Breast epithelium (tissue), 4 donors: Measurements from ENCODE around the gene ZRANB1. TPM values are rescaled to one million over a fixed set of nuclear protein-coding genes. Genes with fewer than 3 reads are reported as not detected.
A peak's percentile ranks its signal among the peaks of the same experiment; 100 is the strongest.

Source experiments
- DNase-seq, 2 donors: peaks; one replicate each; pipeline ENCODE4 v3.0.0-alpha.2; 2019; ENCODE audit warnings: low spot score in 2 of 2
- H3K27ac ChIP-seq, 2 donors: fragments of 200-600 bp; sonication (generic) in 1 of 2; one replicate each; pipeline ENCODE4 v1.5.1; 2016 to 2019; ENCODE audit warnings: mild to moderate bottlenecking in 1 of 2
- H3K27me3 ChIP-seq, 2 donors: fragments of 200-600 bp; sonication (generic) in 1 of 2; one replicate each; pipeline versions ENCODE4 v1.5.1 to v1.6.0; 2017 to 2019; ENCODE audit warnings: control low read depth in 1 of 2, mild to moderate bottlenecking in 1 of 2
- H3K36me3 ChIP-seq: fragments of 200-600 bp; one replicate; pipeline ENCODE4 v1.5.1; 2019
- H3K4me1 ChIP-seq, 2 donors: fragments of 200-600 bp; sonication (generic); one replicate each; pipeline ENCODE4 v1.5.1; 2016 to 2019; ENCODE audit warnings: control low read depth in 1 of 2
- H3K4me3 ChIP-seq, 3 donors: fragments of 200-600 bp; sonication (generic); 1 replicate in 2 of 3; 2 replicates in 1 of 3; pipeline ENCODE4 v1.5.1; 2016 to 2019; ENCODE audit warnings: mild to moderate bottlenecking in 3 of 3, moderate library complexity in 2 of 3
- H3K9me3 ChIP-seq, 2 donors: fragments of 200-600 bp; sonication (generic) in 1 of 2; one replicate each; pipeline ENCODE4 v1.5.1; 2016 to 2019; ENCODE audit warnings: control low read depth in 1 of 2
- POLR2A ChIP-seq: fragments of 450-650 bp; IDR thresholded peaks from one replicate; pipeline ENCODE4 v1.6.1; 2016; ENCODE audit warnings: antibody characterized with exemption, mild to moderate bottlenecking, moderate library complexity
- POLR2AphosphoS5 ChIP-seq, 3 donors: sonication (generic); formaldehyde crosslinking; IDR thresholded peaks; one replicate each; pipeline ENCODE4 v1.6.1; 2017; ENCODE audit warnings: antibody characterized with exemption in 3 of 3
- intact Hi-C: fragments of 100-400 bp; cut with DNase I; formaldehyde crosslinking; loops from one replicate; pipeline ENCODE4 v1.15.1; 2023; ENCODE audit warnings: low total_unique reads
- total RNA-seq, 3 donors: library from RNA; depleted of rRNA; stranded (reverse); fragments of >200 nt; gene quantifications; one replicate each; pipeline ENCODE4 v1.1.0, GENCODE V29; 2016
- TF ChIP-seq, protein P1 (sequence below), 3 donors: fragments of 450-650 bp; IDR thresholded peaks; one replicate each; pipeline ENCODE4 v1.5.1; 2016 to 2017; ENCODE audit warnings: antibody characterized with exemption in 3 of 3, mild to moderate bottlenecking in 3 of 3, moderate library complexity in 3 of 3

ZRANB1 gene
- total RNA-seq, 3 donors from 2014 or later: 32.4 to 37.4 (median 35.1) TPM

DNA sequence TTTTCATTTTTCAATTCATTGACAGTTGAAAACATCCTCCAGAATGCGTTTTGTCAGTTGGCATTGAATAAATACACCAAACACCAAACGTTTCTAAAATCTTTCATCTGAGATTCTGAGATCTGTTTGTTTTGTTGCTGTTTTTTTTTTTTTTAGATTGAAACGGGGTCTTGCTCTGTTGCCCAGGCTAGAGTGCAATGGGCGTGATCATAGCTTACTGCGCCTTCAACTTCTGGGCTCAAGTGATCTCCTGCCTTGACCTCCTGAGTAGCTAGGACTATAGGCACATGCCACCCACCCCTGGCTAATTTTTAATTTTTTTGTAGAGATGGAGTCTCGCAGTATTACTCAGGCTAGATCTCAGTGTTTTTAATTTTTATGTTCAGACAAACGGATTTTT, 30.7 kb downstream of the ZRANB1 start:
- Histone ChIP-seq H3K9me3 (no peaks in the 10 kb centered on the region), H3K4me1 (no peaks in the 10 kb centered on the region), H3K27me3 (no peaks in the 10 kb centered on the region), H3K36me3 (no peaks in the 10 kb centered on the region), H3K27ac (no peak overlapping the region), H3K4me3 (no peak overlapping the region)
- no peak for DNase-seq
- intact Hi-C loops: no loop called here
- TF ChIP-seq POLR2AphosphoS5 (IDR thresholded peaks at IDR 0.05) (no peak), POLR2A (no peak)
- TF ChIP-seq, protein P1, sequence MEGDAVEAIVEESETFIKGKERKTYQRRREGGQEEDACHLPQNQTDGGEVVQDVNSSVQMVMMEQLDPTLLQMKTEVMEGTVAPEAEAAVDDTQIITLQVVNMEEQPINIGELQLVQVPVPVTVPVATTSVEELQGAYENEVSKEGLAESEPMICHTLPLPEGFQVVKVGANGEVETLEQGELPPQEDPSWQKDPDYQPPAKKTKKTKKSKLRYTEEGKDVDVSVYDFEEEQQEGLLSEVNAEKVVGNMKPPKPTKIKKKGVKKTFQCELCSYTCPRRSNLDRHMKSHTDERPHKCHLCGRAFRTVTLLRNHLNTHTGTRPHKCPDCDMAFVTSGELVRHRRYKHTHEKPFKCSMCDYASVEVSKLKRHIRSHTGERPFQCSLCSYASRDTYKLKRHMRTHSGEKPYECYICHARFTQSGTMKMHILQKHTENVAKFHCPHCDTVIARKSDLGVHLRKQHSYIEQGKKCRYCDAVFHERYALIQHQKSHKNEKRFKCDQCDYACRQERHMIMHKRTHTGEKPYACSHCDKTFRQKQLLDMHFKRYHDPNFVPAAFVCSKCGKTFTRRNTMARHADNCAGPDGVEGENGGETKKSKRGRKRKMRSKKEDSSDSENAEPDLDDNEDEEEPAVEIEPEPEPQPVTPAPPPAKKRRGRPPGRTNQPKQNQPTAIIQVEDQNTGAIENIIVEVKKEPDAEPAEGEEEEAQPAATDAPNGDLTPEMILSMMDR (IDR thresholded peaks at IDR 0.05): no peak

DNA sequence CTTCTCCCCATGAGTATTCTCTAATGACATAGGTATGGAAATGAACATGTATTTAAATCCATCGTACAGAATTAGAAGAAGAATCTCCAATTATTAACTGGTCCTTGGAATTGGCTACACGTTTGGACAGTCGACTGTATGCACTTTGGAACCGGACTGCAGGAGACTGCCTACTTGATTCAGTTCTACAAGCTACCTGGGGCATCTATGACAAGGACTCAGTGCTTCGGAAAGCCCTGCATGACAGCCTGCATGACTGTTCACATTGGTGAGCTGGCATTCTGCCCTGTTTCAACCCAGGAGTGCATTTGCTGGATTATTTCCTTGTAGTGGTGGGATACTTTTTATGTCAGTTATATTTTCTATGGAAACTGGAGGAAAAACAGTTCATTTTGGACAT, 32.2 kb downstream of the ZRANB1 start:
- H3K27ac ChIP-seq: no peak overlapping the region
- H3K9me3 ChIP-seq: no peaks in the 10 kb centered on the region
- no peak overlapping the region for H3K4me3 ChIP-seq
- DNase-seq: no peak
- TF ChIP-seq, protein P1 (IDR thresholded peaks at IDR 0.05): no peak
- no peak for TF ChIP-seq POLR2AphosphoS5 (IDR thresholded peaks at IDR 0.05)
- no peak for TF ChIP-seq POLR2A
- no peaks in the 10 kb centered on the region for H3K36me3 ChIP-seq
- intact Hi-C loops: no loop called here
- H3K27me3 ChIP-seq: no peaks in the 10 kb centered on the region
- no peaks in the 10 kb centered on the region for H3K4me1 ChIP-seq

DNA sequence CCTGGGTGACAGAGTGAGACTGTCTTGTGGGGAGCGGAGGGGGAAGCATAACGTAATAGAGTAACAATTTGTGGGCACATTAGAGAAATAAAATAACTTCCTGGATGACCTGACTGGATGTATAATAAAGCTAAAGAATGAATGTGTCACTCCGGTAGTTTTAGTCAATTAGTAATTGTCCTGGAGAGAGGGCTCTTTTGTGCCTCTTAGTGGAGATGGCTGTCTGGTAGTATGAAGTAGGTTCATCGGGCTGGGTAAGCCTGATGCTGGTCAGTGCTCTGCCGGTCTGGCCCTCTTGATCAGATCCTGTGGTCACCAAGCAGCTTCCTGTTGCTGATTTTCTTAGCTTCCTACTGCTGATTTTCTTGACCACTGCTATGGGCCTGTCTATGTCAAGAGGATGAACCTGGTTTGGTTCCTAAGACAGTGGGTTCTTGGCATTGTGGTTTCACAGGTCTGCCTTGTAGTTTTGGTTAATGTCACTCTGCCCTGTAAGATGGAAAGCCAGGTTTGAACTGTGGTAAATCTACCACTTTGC, 34.1 kb downstream of the ZRANB1 start:
- no peak for DNase-seq
- Histone ChIP-seq H3K36me3 (no peaks in the 10 kb centered on the region), H3K9me3 (no peaks in the 10 kb centered on the region), H3K4me1 (no peaks in the 10 kb centered on the region), H3K27me3 (no peaks in the 10 kb centered on the region), H3K4me3 (no peak overlapping the region), H3K27ac (peak overlapping the region; percentile 27 to 65)
- intact Hi-C loops: no loop called here
- no peak for TF ChIP-seq POLR2AphosphoS5 (IDR thresholded peaks at IDR 0.05)
- TF ChIP-seq, protein P1 (IDR thresholded peaks at IDR 0.05): no peak
- TF ChIP-seq POLR2A: no peak

DNA sequence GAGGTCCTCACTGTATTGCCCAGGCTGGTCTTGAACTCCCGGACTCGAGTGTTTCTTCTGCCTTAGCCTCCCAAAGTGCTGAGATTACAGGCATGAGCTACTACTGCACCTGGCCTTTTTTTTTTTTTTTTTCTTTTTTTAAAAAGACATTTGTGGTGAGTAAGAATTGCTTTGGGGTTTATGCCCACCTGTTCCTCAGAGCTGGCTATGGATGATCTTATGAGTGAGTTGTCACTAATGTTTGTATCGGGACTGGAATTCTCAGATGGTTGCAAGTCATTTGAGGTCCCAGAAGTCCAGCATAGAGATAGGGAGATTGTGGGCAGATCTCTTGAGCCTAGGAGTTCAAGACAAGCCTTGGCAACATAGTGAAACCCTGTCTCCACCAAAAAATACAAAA, 35.2 kb downstream of the ZRANB1 start:
- Histone ChIP-seq H3K4me1 (no peaks in the 10 kb centered on the region), H3K27ac (no peak overlapping the region), H3K9me3 (no peaks in the 10 kb centered on the region), H3K36me3 (no peaks in the 10 kb centered on the region), H3K27me3 (no peaks in the 10 kb centered on the region), H3K4me3 (no peak overlapping the region)
- TF ChIP-seq, protein P1 (IDR thresholded peaks at IDR 0.05): no peak
- TF ChIP-seq POLR2A (no peak), POLR2AphosphoS5 (IDR thresholded peaks at IDR 0.05) (no peak)
- no peak for DNase-seq
- intact Hi-C loops: no loop called here

DNA sequence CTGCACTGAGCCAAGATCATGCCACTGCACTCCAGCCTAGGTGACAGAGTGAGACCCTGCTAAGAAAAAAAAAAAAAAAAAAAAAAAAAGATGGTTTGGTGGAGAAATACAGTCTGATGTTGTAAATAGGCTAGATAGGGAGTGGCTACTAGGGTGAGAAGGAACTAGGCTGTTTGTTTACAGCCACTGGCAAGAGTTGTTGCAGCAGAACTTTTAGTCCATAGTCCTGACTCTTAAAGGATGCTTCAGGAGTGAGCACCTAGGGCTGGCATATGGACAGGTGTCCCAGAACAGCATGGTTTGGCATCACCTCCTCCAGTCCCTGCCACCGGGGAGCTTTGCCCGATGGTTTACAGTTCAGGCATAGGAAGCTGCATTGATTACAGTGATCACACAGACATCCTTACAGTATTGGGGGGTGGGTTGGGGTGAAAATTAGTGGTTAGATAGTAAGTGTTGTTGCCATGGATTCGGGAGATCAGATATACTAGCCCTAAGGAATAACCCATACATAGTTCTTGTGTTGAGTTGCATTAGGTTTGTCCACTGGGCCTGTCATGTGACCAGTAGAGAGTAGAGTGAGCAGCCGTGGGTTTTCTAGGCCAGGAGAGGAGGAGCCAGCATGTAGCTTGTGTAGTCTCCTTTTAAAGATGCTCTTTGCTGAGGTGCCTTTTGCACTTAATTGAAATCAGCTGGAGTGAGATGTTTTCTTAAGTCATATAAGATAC, 35.9 kb downstream of the ZRANB1 start:
- no peaks in the 10 kb centered on the region for H3K4me1 ChIP-seq
- H3K4me3 ChIP-seq: no peak overlapping the region
- H3K27me3 ChIP-seq: no peaks in the 10 kb centered on the region
- no peak for DNase-seq
- no peak overlapping the region for H3K27ac ChIP-seq
- no peaks in the 10 kb centered on the region for H3K36me3 ChIP-seq
- H3K9me3 ChIP-seq: no peaks in the 10 kb centered on the region
- intact Hi-C loops: no loop called here
- TF ChIP-seq, protein P1 (IDR thresholded peaks at IDR 0.05): no peak
- no peak for TF ChIP-seq POLR2AphosphoS5 (IDR thresholded peaks at IDR 0.05)
